ENCODE measurements around the gene COQ8B.

COQ8B gene

GRCh38 chr19:40705950-40706619 is 10.6 kb downstream of the COQ8B start:
- H3K27me3 ChIP-seq (ENCODE audit: control insufficient read depth in 5 of 5, insufficient read depth in 4 of 5, low read length in 5 of 5), result no peaks in the 10 kb centered on the region
- H3K9me3 ChIP-seq (ENCODE audit: control insufficient read depth in 5 of 5, low read length in 5 of 5), result no peaks in the 10 kb centered on the region
- no peak overlapping the region for H3K27ac ChIP-seq (ENCODE audit: low read depth, low read length)
- H3K9ac ChIP-seq (ENCODE audit: low read length in 5 of 5), result no peak overlapping the region
- H3K4me1 ChIP-seq (ENCODE audit: control insufficient read depth in 5 of 5, insufficient read depth in 5 of 5, low read length in 5 of 5), result peaks cover 0 to 11% (median 6%) of the 10 kb centered on the region in 5 donors
- peaks cover 8 to 79% (median 52%) of the 10 kb centered on the region in 5 donors for H3K36me3 ChIP-seq (ENCODE audit: control insufficient read depth in 5 of 5, insufficient read depth in 5 of 5, low read length in 5 of 5)
- no peak overlapping the region for H3K4me3 ChIP-seq (ENCODE audit: low read depth in 1 of 5, low read length in 5 of 5)

GRCh38 chr19:40705362-40705651 is 11.4 kb downstream of the COQ8B start:
- Histone ChIP-seq H3K4me3 (ENCODE audit: low read depth in 1 of 5, low read length in 5 of 5) (no peak overlapping the region), H3K9me3 (ENCODE audit: control insufficient read depth in 5 of 5, low read length in 5 of 5) (no peaks in the 10 kb centered on the region), H3K4me1 (ENCODE audit: control insufficient read depth in 5 of 5, insufficient read depth in 5 of 5, low read length in 5 of 5) (peaks cover 0 to 11% (median 6%) of the 10 kb centered on the region in 5 donors), H3K36me3 (ENCODE audit: control insufficient read depth in 5 of 5, insufficient read depth in 5 of 5, low read length in 5 of 5) (peaks cover 8 to 81% (median 57%) of the 10 kb centered on the region in 5 donors), H3K27ac (ENCODE audit: low read depth, low read length) (no peak overlapping the region), H3K9ac (ENCODE audit: low read length in 5 of 5) (no peak overlapping the region), H3K27me3 (ENCODE audit: control insufficient read depth in 5 of 5, insufficient read depth in 4 of 5, low read length in 5 of 5) (no peaks in the 10 kb centered on the region)

GRCh38 chr19:40704491-40705361 is 12.0 kb downstream of the COQ8B start:
- no peak overlapping the region for H3K27ac ChIP-seq (ENCODE audit: low read depth, low read length)
- no peaks in the 10 kb centered on the region for H3K27me3 ChIP-seq (ENCODE audit: control insufficient read depth in 5 of 5, insufficient read depth in 4 of 5, low read length in 5 of 5)
- no peak overlapping the region for H3K4me3 ChIP-seq (ENCODE audit: low read depth in 1 of 5, low read length in 5 of 5)
- H3K4me1 ChIP-seq (ENCODE audit: control insufficient read depth in 5 of 5, insufficient read depth in 5 of 5, low read length in 5 of 5), result peaks cover 0 to 11% (median 6%) of the 10 kb centered on the region in 5 donors
- H3K9me3 ChIP-seq (ENCODE audit: control insufficient read depth in 5 of 5, low read length in 5 of 5), result no peaks in the 10 kb centered on the region
- H3K9ac ChIP-seq (ENCODE audit: low read length in 5 of 5), result no peak overlapping the region
- H3K36me3 ChIP-seq (ENCODE audit: control insufficient read depth in 5 of 5, insufficient read depth in 5 of 5, low read length in 5 of 5), result peaks cover 8 to 84% (median 60%) of the 10 kb centered on the region in 5 donors

- H3K36me3 ChIP-seq (ENCODE audit: control insufficient read depth in 5 of 5, insufficient read depth in 5 of 5, low read length in 5 of 5), result peaks cover 4 to 82% (median 61%) of the 10 kb centered on the region in 5 donors
- no peak overlapping the region for H3K27ac ChIP-seq (ENCODE audit: low read depth, low read length)
- no peaks in the 10 kb centered on the region for H3K27me3 ChIP-seq (ENCODE audit: control insufficient read depth in 5 of 5, insufficient read depth in 4 of 5, low read length in 5 of 5)
- no peaks in the 10 kb centered on the region for H3K9me3 ChIP-seq (ENCODE audit: control insufficient read depth in 5 of 5, low read length in 5 of 5)
- peaks cover 0 to 11% (median 6%) of the 10 kb centered on the region in 5 donors for H3K4me1 ChIP-seq (ENCODE audit: control insufficient read depth in 5 of 5, insufficient read depth in 5 of 5, low read length in 5 of 5)
- no peak overlapping the region for H3K4me3 ChIP-seq (ENCODE audit: low read depth in 1 of 5, low read length in 5 of 5)
- no peak overlapping the region for H3K9ac ChIP-seq (ENCODE audit: low read length in 5 of 5)
These were observed 13.5 kb downstream of the COQ8B start for GRCh38 chr19:40703029-40703755.

- H3K4me1 ChIP-seq (ENCODE audit: control insufficient read depth in 5 of 5, insufficient read depth in 5 of 5, low read length in 5 of 5), result peaks cover 0 to 11% (median 6%) of the 10 kb centered on the region in 5 donors
- H3K9ac ChIP-seq (ENCODE audit: low read length in 5 of 5), result no peak overlapping the region
- no peaks in the 10 kb centered on the region for H3K27me3 ChIP-seq (ENCODE audit: control insufficient read depth in 5 of 5, insufficient read depth in 4 of 5, low read length in 5 of 5)
- peaks cover 0 to 76% (median 58%) of the 10 kb centered on the region in 5 donors for H3K36me3 ChIP-seq (ENCODE audit: control insufficient read depth in 5 of 5, insufficient read depth in 5 of 5, low read length in 5 of 5)
- H3K9me3 ChIP-seq (ENCODE audit: control insufficient read depth in 5 of 5, low read length in 5 of 5), result no peaks in the 10 kb centered on the region
- H3K27ac ChIP-seq (ENCODE audit: low read depth, low read length), result no peak overlapping the region
- H3K4me3 ChIP-seq (ENCODE audit: low read depth in 1 of 5, low read length in 5 of 5), result no peak overlapping the region
These were observed 14.2 kb downstream of the COQ8B start for GRCh38 chr19:40702337-40703012.

- H3K4me1 ChIP-seq (ENCODE audit: control insufficient read depth in 5 of 5, insufficient read depth in 5 of 5, low read length in 5 of 5), result peaks cover 0 to 11% (median 6%) of the 10 kb centered on the region in 5 donors
- no peaks in the 10 kb centered on the region for H3K27me3 ChIP-seq (ENCODE audit: control insufficient read depth in 5 of 5, insufficient read depth in 4 of 5, low read length in 5 of 5)
- H3K27ac ChIP-seq (ENCODE audit: low read depth, low read length), result no peak overlapping the region
- peaks cover 0 to 76% (median 58%) of the 10 kb centered on the region in 5 donors for H3K36me3 ChIP-seq (ENCODE audit: control insufficient read depth in 5 of 5, insufficient read depth in 5 of 5, low read length in 5 of 5)
- H3K9ac ChIP-seq (ENCODE audit: low read length in 5 of 5), result no peak overlapping the region
- no peak overlapping the region for H3K4me3 ChIP-seq (ENCODE audit: low read depth in 1 of 5, low read length in 5 of 5)
- no peaks in the 10 kb centered on the region for H3K9me3 ChIP-seq (ENCODE audit: control insufficient read depth in 5 of 5, low read length in 5 of 5)
These were observed 14.9 kb downstream of the COQ8B start for GRCh38 chr19:40701758-40702157.

GRCh38 chr19:40700083-40700482 is 16.6 kb downstream of the COQ8B start:
- H3K9ac ChIP-seq (ENCODE audit: low read length in 5 of 5), result no peak overlapping the region
- no peaks in the 10 kb centered on the region for H3K9me3 ChIP-seq (ENCODE audit: control insufficient read depth in 5 of 5, low read length in 5 of 5)
- no peaks in the 10 kb centered on the region for H3K27me3 ChIP-seq (ENCODE audit: control insufficient read depth in 5 of 5, insufficient read depth in 4 of 5, low read length in 5 of 5)
- H3K36me3 ChIP-seq (ENCODE audit: control insufficient read depth in 5 of 5, insufficient read depth in 5 of 5, low read length in 5 of 5), result peaks cover 0 to 79% (median 61%) of the 10 kb centered on the region in 5 donors
- H3K4me3 ChIP-seq (ENCODE audit: low read depth in 1 of 5, low read length in 5 of 5), result no peak overlapping the region
- H3K27ac ChIP-seq (ENCODE audit: low read depth, low read length), result no peak overlapping the region
- H3K4me1 ChIP-seq (ENCODE audit: control insufficient read depth in 5 of 5, insufficient read depth in 5 of 5, low read length in 5 of 5), result peaks cover 0 to 3% (median under 1%) of the 10 kb centered on the region in 5 donors

GRCh38 chr19:40697007-40697406 is 19.7 kb downstream of the COQ8B start:
- Histone ChIP-seq H3K9me3 (ENCODE audit: control insufficient read depth in 5 of 5, low read length in 5 of 5) (no peaks in the 10 kb centered on the region), H3K36me3 (ENCODE audit: control insufficient read depth in 5 of 5, insufficient read depth in 5 of 5, low read length in 5 of 5) (peaks cover 0 to 76% (median 49%) of the 10 kb centered on the region in 5 donors), H3K27me3 (ENCODE audit: control insufficient read depth in 5 of 5, insufficient read depth in 4 of 5, low read length in 5 of 5) (no peaks in the 10 kb centered on the region), H3K9ac (ENCODE audit: low read length in 5 of 5) (no peak overlapping the region), H3K4me3 (ENCODE audit: low read depth in 1 of 5, low read length in 5 of 5) (no peak overlapping the region), H3K27ac (ENCODE audit: low read depth, low read length) (no peak overlapping the region), H3K4me1 (ENCODE audit: control insufficient read depth in 5 of 5, insufficient read depth in 5 of 5, low read length in 5 of 5) (peaks cover 0 to under 1% (median 0%) of the 10 kb centered on the region in 5 donors)

GRCh38 chr19:40695881-40696280 is 20.8 kb downstream of the COQ8B start:
- Histone ChIP-seq H3K9me3 (ENCODE audit: control insufficient read depth in 5 of 5, low read length in 5 of 5) (no peaks in the 10 kb centered on the region), H3K4me3 (ENCODE audit: low read depth in 1 of 5, low read length in 5 of 5) (no peak overlapping the region), H3K36me3 (ENCODE audit: control insufficient read depth in 5 of 5, insufficient read depth in 5 of 5, low read length in 5 of 5) (peaks cover 0 to 70% (median 41%) of the 10 kb centered on the region in 5 donors), H3K27me3 (ENCODE audit: control insufficient read depth in 5 of 5, insufficient read depth in 4 of 5, low read length in 5 of 5) (no peaks in the 10 kb centered on the region), H3K4me1 (ENCODE audit: control insufficient read depth in 5 of 5, insufficient read depth in 5 of 5, low read length in 5 of 5) (peaks cover 0 to 11% (median 9%) of the 10 kb centered on the region in 5 donors), H3K9ac (ENCODE audit: low read length in 5 of 5) (no peak overlapping the region), H3K27ac (ENCODE audit: low read depth, low read length) (no peak overlapping the region)

All from subcutaneous abdominal adipose tissue (tissue), 5 donors.